GM10266 (cell line): ENCODE measurements around the gene CHST8.

Source experiments
- DNase-seq: peaks from one replicate; pipeline ENCODE4 v3.0.0; 2012; ENCODE audit errors: extremely low spot score
- CTCF ChIP-seq: IDR thresholded peaks from 2 replicates; pipeline ENCODE4 v1.5.1; 2012; ENCODE audit warnings: mild to moderate bottlenecking, low read depth; ENCODE audit not compliant: control insufficient read depth, insufficient read depth; ENCODE audit errors: missing control alignments

The CHST8 gene

GRCh38 chr19:33802001-33802400, 180.2 kb downstream of the CHST8 start:
- TF ChIP-seq CTCF = no peak
- DNase-seq = no peak

GRCh38 chr19:33802801-33803200, 181.0 kb downstream of the CHST8 start:
- TF ChIP-seq CTCF = no peak

GRCh38 chr19:33803383-33803782, 181.6 kb downstream of the CHST8 start:
- TF ChIP-seq CTCF = no peak
- no peak for DNase-seq

More at GRCh38 chr19:33802801-33803200, 181.0 kb downstream of the CHST8 start:
- no peak for DNase-seq

GRCh38 chr19:33804021-33804799, 182.5 kb downstream of the CHST8 start:
- TF ChIP-seq CTCF = no peak
- no peak for DNase-seq

GRCh38 chr19:33805313-33805712, 183.6 kb downstream of the CHST8 start:
- no peak for TF ChIP-seq CTCF
- no peak for DNase-seq

GRCh38 chr19:33805840-33806433, 184.2 kb downstream of the CHST8 start:
- no peak for DNase-seq
- TF ChIP-seq CTCF = no peak

- no peak for DNase-seq
- no peak for TF ChIP-seq CTCF
These were observed 184.7 kb downstream of the CHST8 start for GRCh38 chr19:33806434-33806881.
